Hindlimb muscle (tissue), 1 donor: Measurements from ENCODE around the gene ZNF3. TPM values are rescaled to one million over a fixed set of nuclear protein-coding genes. Genes with fewer than 3 reads are reported as not detected.
A peak's percentile ranks its signal among the peaks of the same experiment; 100 is the strongest.

Source experiments
- DNase-seq: peaks from one replicate; pipeline ENCODE4 v3.0.0-alpha.2; 2013
- polyA plus RNA-seq: library from polyadenylated mRNA; unstranded; fragments of 120-200 nt; gene quantifications from one replicate; pipeline ENCODE4 v1.2.1, GENCODE V29; 2013; ENCODE audit not compliant: insufficient read length

ZNF3 gene
- polyA plus RNA-seq, 1 donor: 29.8 TPM

GRCh38 chr7:100051611-100052010 lies 29.9 kb downstream of the ZNF3 start:
- DNase-seq: no peak

- peak; percentile 92 for DNase-seq
Measured at GRCh38 chr7:100049441-100050291, 31.9 kb downstream of the ZNF3 start, which contains the start of gene ZSCAN21. Gene ZSCAN21 (plus strand): TSS chr7:100049774. CDS start chr7:100057007, 7,233 bp downstream.

GRCh38 chr7:100048680-100049079 lies 32.8 kb downstream of the ZNF3 start:
- no peak for DNase-seq

- no peak for DNase-seq
Measured at GRCh38 chr7:100044718-100045117, 36.8 kb downstream of the ZNF3 start.

GRCh38 chr7:100040575-100040974 lies 40.9 kb downstream of the ZNF3 start:
- DNase-seq: no peak

GRCh38 chr7:100038326-100038725 lies 43.2 kb downstream of the ZNF3 start:
- DNase-seq: no peak

- DNase-seq: no peak
Measured at GRCh38 chr7:100035876-100036275, 45.6 kb downstream of the ZNF3 start.

GRCh38 chr7:100034871-100035510 lies 46.5 kb downstream of the ZNF3 start:
- no peak for DNase-seq

- DNase-seq: no peak
Measured at GRCh38 chr7:100033526-100033925, 48.0 kb downstream of the ZNF3 start.

GRCh38 chr7:100029596-100029995 lies 51.9 kb downstream of the ZNF3 start:
- DNase-seq: no peak

- DNase-seq: no peak
Measured at GRCh38 chr7:100027197-100027596, 54.3 kb downstream of the ZNF3 start.

GRCh38 chr7:100024020-100024619 lies 57.4 kb downstream of the ZNF3 start:
- DNase-seq: no peak

- no peak for DNase-seq
Measured at GRCh38 chr7:100023526-100023925, 58.0 kb downstream of the ZNF3 start.

- DNase-seq: no peak
Measured at GRCh38 chr7:100022621-100023020, 58.9 kb downstream of the ZNF3 start.

GRCh38 chr7:100021297-100021696 lies 60.2 kb downstream of the ZNF3 start:
- no peak for DNase-seq

Other genes with a start within 250 kb of the ZNF3 start
- not detected for gene OR2AE1, start 204.7 kb downstream of the ZNF3 start, polyA plus RNA-seq
- 17.5 TPM for gene TRIM4, start 162.2 kb downstream of the ZNF3 start, polyA plus RNA-seq
- gene GJC3, start 152.1 kb downstream of the ZNF3 start, polyA plus RNA-seq: 0.70 TPM
- 1.2 TPM for gene AZGP1, start 105.7 kb downstream of the ZNF3 start, polyA plus RNA-seq
- 28.9 TPM for gene ZKSCAN1, start 66.1 kb downstream of the ZNF3 start, polyA plus RNA-seq
- gene ZSCAN21, start 31.9 kb downstream of the ZNF3 start, polyA plus RNA-seq: 12.4 TPM
- 92.1 TPM for gene COPS6, start 7.2 kb upstream of the ZNF3 start, polyA plus RNA-seq
- 76.6 TPM for gene MCM7, start 19.7 kb upstream of the ZNF3 start, polyA plus RNA-seq
- 23.9 TPM for gene AP4M1, start 19.9 kb upstream of the ZNF3 start, polyA plus RNA-seq
- gene TAF6, start 37.6 kb upstream of the ZNF3 start, polyA plus RNA-seq: 39.0 TPM
- gene CNPY4, start 37.9 kb upstream of the ZNF3 start, polyA plus RNA-seq: 29.7 TPM
- gene MBLAC1, start 45.2 kb upstream of the ZNF3 start, polyA plus RNA-seq: 1.5 TPM
- 59.5 TPM for gene LAMTOR4, start 67.2 kb upstream of the ZNF3 start, polyA plus RNA-seq
- gene TRAPPC14, start 77.0 kb upstream of the ZNF3 start, polyA plus RNA-seq: 12.1 TPM
- 12.8 TPM for gene GAL3ST4, start 86.9 kb upstream of the ZNF3 start, polyA plus RNA-seq
- 10.1 TPM for gene GPC2, start 95.7 kb upstream of the ZNF3 start, polyA plus RNA-seq
- 25.7 TPM for gene STAG3, start 96.2 kb upstream of the ZNF3 start, polyA plus RNA-seq
- 10.1 TPM for gene PVRIG, start 138.2 kb upstream of the ZNF3 start, polyA plus RNA-seq
- gene SPDYE3, start 226.0 kb upstream of the ZNF3 start, polyA plus RNA-seq: 6.3 TPM